Fibroblast of lung (primary cell): ENCODE results near the gene LYPD1. TPM values are rescaled to one million over a fixed set of nuclear protein-coding genes. Genes with fewer than 3 reads are reported as not detected.

ENCODE experiments used
- DNase-seq, 2 donors: peaks; one replicate each; pipeline versions ENCODE4 v3.0.0 to v3.0.0-alpha.2; 2010; ENCODE audit warnings: low read depth in 2 of 2
- H2AFZ ChIP-seq: 2 replicates; pipeline ENCODE4 v1.5.1; 2012; ENCODE audit warnings: low read length, control low read depth, inconsistent platforms
- H3K27ac ChIP-seq: 2 replicates; pipeline ENCODE4 v1.5.1; 2011; ENCODE audit warnings: low read length, control low read depth; ENCODE audit not compliant: insufficient read depth
- H3K27me3 ChIP-seq: 2 replicates; pipeline ENCODE4 v1.5.1; 2011; ENCODE audit warnings: mild to moderate bottlenecking, low read length; ENCODE audit not compliant: control insufficient read depth, insufficient read depth
- H3K36me3 ChIP-seq: 2 replicates; pipeline ENCODE4 v1.5.1; 2011; ENCODE audit warnings: low read length; ENCODE audit not compliant: control insufficient read depth, insufficient read depth
- H3K4me1 ChIP-seq: 2 replicates; pipeline ENCODE4 v1.5.1; 2011; ENCODE audit warnings: low read length; ENCODE audit not compliant: control insufficient read depth, insufficient read depth; ENCODE audit errors: extremely low read depth
- H3K4me2 ChIP-seq: 2 replicates; pipeline ENCODE4 v1.5.1; 2011; ENCODE audit warnings: low read length, control low read depth; ENCODE audit not compliant: insufficient read depth; ENCODE audit errors: extremely low read depth
- H3K4me3 ChIP-seq, 4 experiments: fragments of 200-600 bp in 1 of 4; sonication (generic) in 1 of 4; replicated peaks in 1 of 4; 2 replicates each; pipeline ENCODE4 v1.5.1; 2011 to 2016; ENCODE audit warnings: low read length in 4 of 4, low read depth in 3 of 4, mild to moderate bottlenecking in 3 of 4, control low read depth in 2 of 4, inconsistent platforms in 1 of 4, mixed read lengths in 1 of 4; ENCODE audit not compliant: insufficient read depth in 1 of 4; ENCODE audit errors: control extremely low read depth in 1 of 4
- H3K79me2 ChIP-seq: 2 replicates; pipeline ENCODE4 v1.5.1; 2012; ENCODE audit warnings: mild to moderate bottlenecking, low read length, inconsistent platforms; ENCODE audit not compliant: control insufficient read depth, insufficient read depth
- H3K9ac ChIP-seq: 2 replicates; pipeline ENCODE4 v1.5.1; 2011; ENCODE audit warnings: mild to moderate bottlenecking, low read length, control low read depth; ENCODE audit not compliant: insufficient read depth
- H3K9me3 ChIP-seq: 2 replicates; pipeline ENCODE4 v1.5.1; 2012; ENCODE audit warnings: low read depth, low read length; ENCODE audit not compliant: control insufficient read depth, insufficient read depth
- H4K20me1 ChIP-seq: 2 replicates; pipeline ENCODE4 v1.5.1; 2011; ENCODE audit warnings: low read length; ENCODE audit not compliant: control insufficient read depth, insufficient read depth; ENCODE audit errors: extremely low read depth
- CTCF ChIP-seq, 2 donors: IDR thresholded peaks in 1 of 2; conservative IDR thresholded peaks in 1 of 2; 1 replicate in 1 of 2; 2 replicates in 1 of 2; pipeline ENCODE4 v1.5.1; 2011 to 2012; ENCODE audit warnings: low read length in 2 of 2, control low read depth in 1 of 2, inconsistent platforms in 1 of 2, low read depth in 1 of 2, mild to moderate bottlenecking in 1 of 2
- EZH2 ChIP-seq: IDR thresholded peaks from 2 replicates; pipeline ENCODE4 v1.5.1; 2012; ENCODE audit warnings: low read length, control low read depth, mild to moderate bottlenecking; ENCODE audit errors: missing control alignments
- polyA plus RNA-seq, 2 donors: library from polyadenylated mRNA; depleted of rRNA in 1 of 2; stranded (reverse) in 1 of 2; unstranded in 1 of 2; fragments of >200 nt; gene quantifications; 2 replicates each; pipeline ENCODE4 v1.2.1, GENCODE V29; 2011 to 2012; ENCODE audit warnings: missing spikeins in 1 of 2
- total RNA-seq: library from RNA; depleted of rRNA; stranded (reverse); fragments of >200 nt; gene quantifications from 2 replicates; pipeline ENCODE4 v1.2.1, GENCODE V29; 2014

LYPD1 gene
- total and polyA plus RNA-seq, 2 donors (not counting 1 experiment from before 2014, with no cell fraction given) = 0.17 to 4.3 TPM

GRCh38 chr2:132641819-132642218, 28.2 kb downstream of the LYPD1 start:
- H3K9ac ChIP-seq = no peak overlapping the region
- H3K4me3 ChIP-seq = no peak overlapping the region
- H4K20me1 ChIP-seq = no peaks in the 10 kb centered on the region
- H3K79me2 ChIP-seq = no peaks in the 10 kb centered on the region
- H3K27ac ChIP-seq = no peak overlapping the region
- H2AFZ ChIP-seq = no peak overlapping the region
- H3K36me3 ChIP-seq = no peaks in the 10 kb centered on the region
- TF ChIP-seq CTCF (conservative IDR thresholded peaks at IDR 0.05 in 1 of 2, IDR thresholded peaks at IDR 0.05 in 1 of 2; ENCODE audit: low read depth in 1 of 2, low read length in 2 of 2) (no peak), EZH2 (no peak)
- no peaks in the 10 kb centered on the region for H3K9me3 ChIP-seq
- DNase-seq = no peak
- H3K27me3 ChIP-seq = no peaks in the 10 kb centered on the region
- no peaks in the 10 kb centered on the region for H3K4me1 ChIP-seq
- H3K4me2 ChIP-seq = no peak overlapping the region

GRCh38 chr2:132640116-132640515, 29.9 kb downstream of the LYPD1 start:
- H2AFZ ChIP-seq = no peak overlapping the region
- H3K79me2 ChIP-seq = no peaks in the 10 kb centered on the region
- no peaks in the 10 kb centered on the region for H4K20me1 ChIP-seq
- H3K27ac ChIP-seq = no peak overlapping the region
- H3K4me3 ChIP-seq = no peak overlapping the region
- H3K36me3 ChIP-seq = no peaks in the 10 kb centered on the region
- no peaks in the 10 kb centered on the region for H3K27me3 ChIP-seq
- H3K9ac ChIP-seq = no peak overlapping the region
- H3K4me1 ChIP-seq = no peaks in the 10 kb centered on the region
- H3K9me3 ChIP-seq = no peaks in the 10 kb centered on the region
- TF ChIP-seq EZH2 (no peak), CTCF (conservative IDR thresholded peaks at IDR 0.05 in 1 of 2, IDR thresholded peaks at IDR 0.05 in 1 of 2; ENCODE audit: low read depth in 1 of 2, low read length in 2 of 2) (no peak)
- H3K4me2 ChIP-seq = no peak overlapping the region
- DNase-seq = no peak

GRCh38 chr2:132638313-132639040, 31.5 kb downstream of the LYPD1 start:
- no peak overlapping the region for H2AFZ ChIP-seq
- no peaks in the 10 kb centered on the region for H3K9me3 ChIP-seq
- no peak overlapping the region for H3K4me2 ChIP-seq
- no peaks in the 10 kb centered on the region for H4K20me1 ChIP-seq
- H3K9ac ChIP-seq = no peak overlapping the region
- no peaks in the 10 kb centered on the region for H3K27me3 ChIP-seq
- no peak overlapping the region for H3K27ac ChIP-seq
- DNase-seq = no peak
- no peak overlapping the region for H3K4me3 ChIP-seq
- H3K79me2 ChIP-seq = no peaks in the 10 kb centered on the region
- TF ChIP-seq CTCF (conservative IDR thresholded peaks at IDR 0.05 in 1 of 2, IDR thresholded peaks at IDR 0.05 in 1 of 2; ENCODE audit: low read depth in 1 of 2, low read length in 2 of 2) (no peak), EZH2 (no peak)
- H3K36me3 ChIP-seq = no peaks in the 10 kb centered on the region
- no peaks in the 10 kb centered on the region for H3K4me1 ChIP-seq
